ENCODE results near the gene CEACAM18. TPM values are rescaled to one million over a fixed set of nuclear protein-coding genes. Genes with fewer than 3 reads are reported as not detected.
"Not testable (repeated sequence)": the region's sequence is repeated elsewhere in the genome, so short reads cannot be mapped to it uniquely, and the experiment has no call there.

The CEACAM18 gene
- polyA plus RNA-seq, 2 donors = not detected

DNA sequence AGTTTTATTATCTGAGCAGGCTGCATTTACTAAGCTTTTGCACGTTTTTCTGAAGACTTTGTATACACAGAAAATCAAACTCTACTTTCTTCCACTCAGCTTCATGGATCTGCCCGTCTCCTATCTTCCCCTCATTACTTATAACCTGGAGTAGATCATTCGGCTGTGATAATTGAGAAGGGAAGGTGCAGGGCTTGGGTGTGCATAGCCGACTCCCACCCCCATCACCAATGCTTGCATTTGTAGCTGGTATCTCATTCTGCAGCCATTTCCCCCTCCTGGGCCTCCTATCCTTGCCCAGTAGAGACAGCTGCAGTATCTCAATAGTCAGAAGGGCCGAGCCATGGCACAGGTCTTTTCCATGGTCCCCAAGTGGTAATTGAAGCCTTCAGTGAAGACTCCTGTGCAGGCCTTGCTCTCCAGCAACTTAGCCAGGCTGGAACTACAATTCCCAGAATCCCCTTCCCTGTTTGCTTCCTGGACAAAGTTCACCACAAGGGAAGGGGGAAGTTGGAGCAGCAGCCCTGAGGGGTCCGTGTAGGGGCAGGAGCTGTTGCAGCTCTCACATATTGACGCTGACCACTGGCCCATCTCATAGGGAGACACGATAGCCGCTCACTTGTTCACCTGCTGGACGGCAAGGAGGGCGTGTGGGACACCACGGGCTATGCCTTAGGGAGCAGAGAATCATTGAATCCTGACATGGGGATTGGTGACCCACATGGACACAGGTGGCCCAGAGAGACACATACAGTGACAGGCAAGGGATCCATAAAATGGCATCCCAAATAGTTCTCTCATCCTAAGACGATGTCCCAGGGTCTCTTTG lies 18.0 kb upstream of the CEACAM18 start:
- Histone ChIP-seq H3K27ac (ENCODE audit: low read depth in 2 of 2, low read length in 1 of 2) (no peak overlapping the region), H3K4me1 (ENCODE audit: control insufficient read depth in 2 of 2, insufficient read depth in 2 of 2, low read length in 1 of 2) (no peaks in the 10 kb centered on the region), H3K36me3 (ENCODE audit: control insufficient read depth in 2 of 2, insufficient read depth in 2 of 2, low read length in 1 of 2) (no peaks in the 10 kb centered on the region), H3K4me3 (ENCODE audit: low read depth in 1 of 2, low read length in 2 of 2) (no peak overlapping the region), H3K27me3 (ENCODE audit: control insufficient read depth in 1 of 2, insufficient read depth in 2 of 2, low read length in 2 of 2) (no peaks in the 10 kb centered on the region), H3K9me3 (ENCODE audit: control insufficient read depth in 2 of 2, insufficient read depth in 1 of 2, low read depth in 1 of 2, low read length in 1 of 2) (peaks cover 2 to 3% of the 10 kb centered on the region in 2 donors)
- 58 to 59% methylated on average over 13 of the region's 13 CpGs for WGBS, 2 donors

DNA sequence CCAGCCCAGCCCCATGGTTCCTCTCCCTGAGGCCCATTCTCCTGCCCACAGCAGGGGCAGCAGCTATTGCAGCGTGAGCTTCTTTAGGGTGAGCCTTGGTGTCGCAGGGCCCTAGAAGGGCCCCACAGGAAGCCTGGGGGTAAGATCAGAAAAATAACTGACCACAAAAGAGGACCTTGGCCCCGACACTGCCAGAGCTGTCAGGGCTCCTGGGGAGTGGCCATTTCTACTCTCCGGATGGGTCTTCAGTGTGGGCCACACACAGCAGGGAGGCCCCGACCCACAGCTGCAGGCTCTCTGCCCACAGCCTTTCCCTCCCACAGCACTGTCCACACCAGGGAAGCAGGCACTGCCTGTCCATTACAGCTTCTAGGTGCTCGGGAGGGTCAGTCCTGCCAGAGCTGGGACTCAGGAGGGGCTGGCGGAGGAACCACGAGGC lies 16.6 kb upstream of the CEACAM18 start:
- no peak overlapping the region for H3K27ac ChIP-seq (ENCODE audit: low read depth in 2 of 2, low read length in 1 of 2)
- H3K4me3 ChIP-seq (ENCODE audit: low read depth in 1 of 2, low read length in 2 of 2) = no peak overlapping the region
- H3K27me3 ChIP-seq (ENCODE audit: control insufficient read depth in 1 of 2, insufficient read depth in 2 of 2, low read length in 2 of 2) = no peaks in the 10 kb centered on the region
- peaks cover 2 to 3% of the 10 kb centered on the region in 2 donors for H3K9me3 ChIP-seq (ENCODE audit: control insufficient read depth in 2 of 2, insufficient read depth in 1 of 2, low read depth in 1 of 2, low read length in 1 of 2)
- 64 to 67% methylated on average over 8 of the region's 8 CpGs for WGBS, 2 donors
- no peaks in the 10 kb centered on the region for H3K36me3 ChIP-seq (ENCODE audit: control insufficient read depth in 2 of 2, insufficient read depth in 2 of 2, low read length in 1 of 2)
- H3K4me1 ChIP-seq (ENCODE audit: control insufficient read depth in 2 of 2, insufficient read depth in 2 of 2, low read length in 1 of 2) = no peaks in the 10 kb centered on the region

DNA sequence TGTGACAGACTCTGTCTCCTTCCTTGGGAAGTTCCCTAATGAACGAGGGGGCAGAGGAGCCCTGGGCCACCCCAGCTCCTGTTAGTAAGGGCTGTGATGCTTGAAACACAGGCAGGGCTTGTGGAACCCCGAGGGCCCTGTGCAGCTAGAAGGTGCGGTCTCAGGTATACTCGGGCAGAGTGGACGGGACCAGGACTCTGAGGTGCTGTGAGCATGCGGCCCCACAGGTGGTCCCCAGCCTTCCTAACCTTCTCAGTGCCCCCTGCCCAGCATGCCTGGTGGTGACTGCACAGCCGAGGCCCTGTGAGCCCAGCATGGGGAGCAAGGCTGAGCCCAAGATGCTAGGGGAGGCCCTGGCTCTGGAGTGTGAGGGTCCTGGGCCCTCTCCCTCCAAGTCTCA lies 16.1 kb upstream of the CEACAM18 start:
- no peak overlapping the region for H3K27ac ChIP-seq (ENCODE audit: low read depth in 2 of 2, low read length in 1 of 2)
- H3K36me3 ChIP-seq (ENCODE audit: control insufficient read depth in 2 of 2, insufficient read depth in 2 of 2, low read length in 1 of 2) = no peaks in the 10 kb centered on the region
- H3K9me3 ChIP-seq (ENCODE audit: control insufficient read depth in 2 of 2, insufficient read depth in 1 of 2, low read depth in 1 of 2, low read length in 1 of 2) = peaks cover 2 to 3% of the 10 kb centered on the region in 2 donors
- WGBS, 2 donors = 70 to 85% methylated on average over 7 of the region's 7 CpGs
- H3K4me3 ChIP-seq (ENCODE audit: low read depth in 1 of 2, low read length in 2 of 2) = no peak overlapping the region
- no peaks in the 10 kb centered on the region for H3K27me3 ChIP-seq (ENCODE audit: control insufficient read depth in 1 of 2, insufficient read depth in 2 of 2, low read length in 2 of 2)
- no peaks in the 10 kb centered on the region for H3K4me1 ChIP-seq (ENCODE audit: control insufficient read depth in 2 of 2, insufficient read depth in 2 of 2, low read length in 1 of 2)

DNA sequence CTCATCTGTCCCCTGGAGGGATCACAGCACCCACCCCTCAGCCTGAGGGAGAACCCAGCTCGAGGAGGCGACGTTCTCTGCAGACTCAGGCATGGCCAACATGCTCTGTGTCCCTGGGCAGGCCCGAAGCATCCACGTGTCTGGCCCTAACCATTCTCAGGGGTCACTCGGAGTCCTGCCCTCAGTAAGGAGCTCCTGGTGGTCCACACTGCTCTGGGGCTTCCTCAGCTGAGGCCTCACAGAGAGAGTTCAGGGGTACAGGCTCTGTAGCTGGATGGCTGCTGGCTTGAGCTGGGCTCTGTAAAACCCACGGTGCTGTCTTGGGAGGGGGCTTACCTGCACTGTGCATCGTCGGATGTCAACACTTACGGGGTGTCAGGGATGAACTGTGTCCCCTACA lies 15.7 kb upstream of the CEACAM18 start:
- Histone ChIP-seq H3K4me1 (ENCODE audit: control insufficient read depth in 2 of 2, insufficient read depth in 2 of 2, low read length in 1 of 2) (no peaks in the 10 kb centered on the region), H3K9me3 (ENCODE audit: control insufficient read depth in 2 of 2, insufficient read depth in 1 of 2, low read depth in 1 of 2, low read length in 1 of 2) (peaks cover 2 to 3% of the 10 kb centered on the region in 2 donors), H3K27me3 (ENCODE audit: control insufficient read depth in 1 of 2, insufficient read depth in 2 of 2, low read length in 2 of 2) (no peaks in the 10 kb centered on the region), H3K4me3 (ENCODE audit: low read depth in 1 of 2, low read length in 2 of 2) (no peak overlapping the region), H3K27ac (ENCODE audit: low read depth in 2 of 2, low read length in 1 of 2) (no peak overlapping the region), H3K36me3 (ENCODE audit: control insufficient read depth in 2 of 2, insufficient read depth in 2 of 2, low read length in 1 of 2) (no peaks in the 10 kb centered on the region)
- 77 to 83% methylated on average over 10 of the region's 10 CpGs for WGBS, 2 donors

DNA sequence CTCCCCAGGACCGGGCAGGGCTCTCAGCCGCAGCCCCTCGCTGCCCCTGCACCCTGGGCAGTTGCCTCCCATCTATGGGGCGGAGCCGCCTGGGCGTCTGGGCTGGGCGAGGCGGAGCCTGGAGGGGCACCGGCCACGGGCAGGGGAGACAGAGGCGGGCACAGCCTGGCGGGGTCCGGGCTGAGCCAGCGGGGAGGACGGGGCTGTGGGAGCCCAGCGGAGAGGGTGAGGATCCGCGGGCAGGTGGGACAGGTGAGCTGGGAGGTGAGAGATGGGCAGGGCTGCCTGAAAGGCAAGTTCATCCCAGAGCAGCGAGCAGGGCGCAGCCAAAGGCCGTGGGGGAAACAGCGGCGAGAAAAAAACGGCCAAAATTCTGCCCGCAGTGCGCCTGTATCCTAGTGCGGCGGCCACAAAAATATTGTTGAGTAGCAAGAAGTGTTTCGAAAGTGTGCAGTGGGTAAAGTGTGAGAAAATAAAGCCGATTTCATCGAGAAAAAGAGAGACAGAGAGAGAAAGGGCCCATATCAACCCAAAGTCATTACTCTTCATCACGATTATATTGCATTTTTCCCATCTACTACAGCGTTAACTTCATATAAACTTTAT lies 14.3 kb upstream of the CEACAM18 start:
- H3K9me3 ChIP-seq (ENCODE audit: control insufficient read depth in 2 of 2, insufficient read depth in 1 of 2, low read depth in 1 of 2, low read length in 1 of 2); H3K4me3 ChIP-seq (ENCODE audit: low read depth in 1 of 2, low read length in 2 of 2); H3K36me3 ChIP-seq (ENCODE audit: control insufficient read depth in 2 of 2, insufficient read depth in 2 of 2, low read length in 1 of 2); H3K27ac ChIP-seq (ENCODE audit: low read depth in 2 of 2, low read length in 1 of 2); H3K27me3 ChIP-seq (ENCODE audit: control insufficient read depth in 1 of 2, insufficient read depth in 2 of 2, low read length in 2 of 2); H3K4me1 ChIP-seq (ENCODE audit: control insufficient read depth in 2 of 2, insufficient read depth in 2 of 2, low read length in 1 of 2): not testable (repeated sequence)
- WGBS, 2 donors = 35 to 40% methylated on average over 11 to 15 of the region's 33 CpGs

DNA sequence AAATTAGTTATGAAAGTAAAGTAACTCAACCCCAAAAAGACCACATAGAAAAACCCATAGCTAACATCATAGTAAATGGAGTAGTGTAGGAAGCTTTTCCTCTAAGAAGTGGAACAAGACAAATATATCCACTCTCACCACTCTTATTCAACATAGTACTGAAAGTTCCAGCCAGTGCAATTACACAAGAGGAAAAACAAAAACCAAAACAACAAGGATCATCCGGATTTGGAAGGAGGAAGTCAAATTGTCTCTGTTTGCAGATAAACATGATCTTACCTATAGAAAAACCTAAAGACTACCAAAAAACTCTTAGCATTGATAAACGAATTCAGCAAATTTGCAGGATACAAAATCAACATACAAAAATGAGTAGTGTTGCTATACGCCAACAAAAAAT lies 11.6 kb upstream of the CEACAM18 start:
- no peaks in the 10 kb centered on the region for H3K27me3 ChIP-seq (ENCODE audit: control insufficient read depth in 1 of 2, insufficient read depth in 2 of 2, low read length in 2 of 2)
- WGBS, 2 donors = 50 to 51% methylated on average over 3 of the region's 3 CpGs
- H3K4me3 ChIP-seq (ENCODE audit: low read depth in 1 of 2, low read length in 2 of 2) = no peak overlapping the region
- peaks cover 0 to 2% of the 10 kb centered on the region in 2 donors for H3K9me3 ChIP-seq (ENCODE audit: control insufficient read depth in 2 of 2, insufficient read depth in 1 of 2, low read depth in 1 of 2, low read length in 1 of 2)
- no peak overlapping the region for H3K27ac ChIP-seq (ENCODE audit: low read depth in 2 of 2, low read length in 1 of 2)
- no peaks in the 10 kb centered on the region for H3K4me1 ChIP-seq (ENCODE audit: control insufficient read depth in 2 of 2, insufficient read depth in 2 of 2, low read length in 1 of 2)
- no peaks in the 10 kb centered on the region for H3K36me3 ChIP-seq (ENCODE audit: control insufficient read depth in 2 of 2, insufficient read depth in 2 of 2, low read length in 1 of 2)

DNA sequence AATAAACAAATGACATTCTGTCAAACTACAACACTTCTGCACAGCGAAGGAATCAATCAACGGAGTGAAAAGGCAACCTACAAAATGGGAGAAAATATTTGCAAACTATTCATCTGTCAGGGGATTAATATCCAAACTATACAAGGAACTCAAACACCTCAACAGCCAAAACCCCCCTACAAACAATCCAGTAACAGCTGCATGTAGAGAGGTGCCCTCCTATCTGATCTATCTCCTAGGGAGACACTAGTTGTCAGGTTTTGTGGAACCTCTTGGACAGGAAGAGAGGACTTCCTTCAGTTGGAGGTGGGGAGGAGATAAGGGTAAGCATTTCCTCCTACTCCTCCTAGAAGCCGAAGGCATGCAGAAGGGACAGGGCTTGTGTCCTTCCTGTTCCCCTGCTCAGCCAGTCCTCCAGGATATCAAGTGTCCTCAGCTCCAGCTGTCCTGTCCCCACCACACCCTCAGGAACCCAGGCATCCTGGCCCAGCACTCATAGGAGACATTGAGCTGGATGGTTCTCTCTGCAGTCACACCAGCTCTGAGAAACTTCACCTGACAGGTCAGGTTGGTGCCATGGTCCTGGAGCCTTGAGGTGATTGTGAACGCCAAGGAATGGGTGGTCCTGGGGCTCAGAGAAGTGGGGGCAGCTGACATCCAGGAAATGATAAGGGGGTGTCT lies 10.3 kb upstream of the CEACAM18 start:
- no peak overlapping the region for H3K4me3 ChIP-seq (ENCODE audit: low read depth in 1 of 2, low read length in 2 of 2)
- H3K27me3 ChIP-seq (ENCODE audit: control insufficient read depth in 1 of 2, insufficient read depth in 2 of 2, low read length in 2 of 2) = no peaks in the 10 kb centered on the region
- H3K36me3 ChIP-seq (ENCODE audit: control insufficient read depth in 2 of 2, insufficient read depth in 2 of 2, low read length in 1 of 2) = no peaks in the 10 kb centered on the region
- no peak overlapping the region for H3K27ac ChIP-seq (ENCODE audit: low read depth in 2 of 2, low read length in 1 of 2)
- no peaks in the 10 kb centered on the region for H3K4me1 ChIP-seq (ENCODE audit: control insufficient read depth in 2 of 2, insufficient read depth in 2 of 2, low read length in 1 of 2)
- WGBS, 2 donors = 60 to 62% methylated on average over 4 of the region's 4 CpGs
- no peaks in the 10 kb centered on the region for H3K9me3 ChIP-seq (ENCODE audit: control insufficient read depth in 2 of 2, insufficient read depth in 1 of 2, low read depth in 1 of 2, low read length in 1 of 2)

DNA sequence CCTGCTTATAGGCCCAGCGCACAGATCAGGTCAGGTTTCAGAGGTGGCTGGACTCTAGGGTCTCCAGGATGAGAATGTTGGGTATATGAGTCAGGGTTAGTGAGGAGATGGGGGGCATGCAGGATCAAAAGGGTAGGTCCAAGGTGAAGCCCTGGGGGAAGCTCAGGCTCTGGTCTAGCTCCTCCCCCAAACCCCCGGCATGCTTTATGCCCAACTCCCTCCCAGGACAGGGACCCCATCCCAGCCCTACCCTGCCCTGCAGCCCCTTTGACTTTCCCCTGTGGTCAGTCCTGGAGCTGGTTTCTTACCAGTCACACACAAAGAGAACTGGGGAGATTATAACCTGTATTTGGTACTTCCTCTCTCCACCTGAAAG lies 9.8 kb upstream of the CEACAM18 start:
- 64 to 90% methylated on average over 2 of the region's 2 CpGs for WGBS, 2 donors
- Histone ChIP-seq H3K27ac (ENCODE audit: low read depth in 2 of 2, low read length in 1 of 2) (no peak overlapping the region), H3K4me1 (ENCODE audit: control insufficient read depth in 2 of 2, insufficient read depth in 2 of 2, low read length in 1 of 2) (no peaks in the 10 kb centered on the region), H3K9me3 (ENCODE audit: control insufficient read depth in 2 of 2, insufficient read depth in 1 of 2, low read depth in 1 of 2, low read length in 1 of 2) (no peaks in the 10 kb centered on the region), H3K4me3 (ENCODE audit: low read depth in 1 of 2, low read length in 2 of 2) (no peak overlapping the region), H3K27me3 (ENCODE audit: control insufficient read depth in 1 of 2, insufficient read depth in 2 of 2, low read length in 2 of 2) (no peaks in the 10 kb centered on the region), H3K36me3 (ENCODE audit: control insufficient read depth in 2 of 2, insufficient read depth in 2 of 2, low read length in 1 of 2) (no peaks in the 10 kb centered on the region)

DNA sequence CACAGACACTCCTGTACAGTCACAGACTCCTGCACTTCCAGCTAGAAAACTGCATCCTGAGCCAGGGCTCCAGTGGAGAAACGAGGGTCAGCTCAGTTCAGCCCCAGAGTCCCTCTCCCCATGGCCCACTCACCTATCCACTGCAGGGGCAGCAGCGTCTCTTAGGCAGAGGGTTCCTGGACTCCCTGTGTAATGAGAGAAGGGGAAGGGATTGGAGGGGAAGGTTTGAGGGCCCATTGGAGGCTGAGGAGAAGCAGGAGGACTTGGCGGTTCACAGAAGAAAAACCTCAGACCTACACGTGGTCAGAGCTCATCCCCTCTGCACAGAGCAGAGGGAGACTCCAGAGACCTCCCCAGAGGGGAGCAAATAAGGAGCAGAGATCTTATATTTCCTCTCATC lies 9.2 kb upstream of the CEACAM18 start:
- Histone ChIP-seq H3K27me3 (ENCODE audit: control insufficient read depth in 1 of 2, insufficient read depth in 2 of 2, low read length in 2 of 2) (no peaks in the 10 kb centered on the region), H3K27ac (ENCODE audit: low read depth in 2 of 2, low read length in 1 of 2) (no peak overlapping the region), H3K36me3 (ENCODE audit: control insufficient read depth in 2 of 2, insufficient read depth in 2 of 2, low read length in 1 of 2) (no peaks in the 10 kb centered on the region), H3K9me3 (ENCODE audit: control insufficient read depth in 2 of 2, insufficient read depth in 1 of 2, low read depth in 1 of 2, low read length in 1 of 2) (no peaks in the 10 kb centered on the region), H3K4me3 (ENCODE audit: low read depth in 1 of 2, low read length in 2 of 2) (no peak overlapping the region), H3K4me1 (ENCODE audit: control insufficient read depth in 2 of 2, insufficient read depth in 2 of 2, low read length in 1 of 2) (no peaks in the 10 kb centered on the region)
- WGBS, 2 donors = 55 to 57% methylated on average over 4 of the region's 4 CpGs

Data from esophagus (tissue), 2 donors.